BJ (cell line): Measurements from ENCODE around the gene DPP7. TPM values are rescaled to one million over a fixed set of nuclear protein-coding genes. Genes with fewer than 3 reads are reported as not detected.

Source experiments
- CTCF ChIA-PET: fragments of 350-600 bp; formaldehyde crosslinking; extraction: SDS; loops from one replicate; lab custom pipeline; 2021; ENCODE audit warnings: antibody characterized with exemption, inconsistent platforms; lab: Yijun Ruan, JAX
- POLR2A ChIA-PET: fragments of 300-600 bp; sonication (Branson Sonifier 250); formaldehyde crosslinking; extraction: SDS; loops from one replicate; lab custom pipeline; 2021; ENCODE audit warnings: antibody characterized with exemption; lab: Charles Lee
- DNase-seq: peaks from one replicate; pipeline ENCODE4 v3.0.0-alpha.2; 2011; ENCODE audit warnings: low read depth
- H3K27me3 ChIP-seq: 2 replicates; pipeline ENCODE4 v1.6.0; 2011; ENCODE audit warnings: low read length; ENCODE audit not compliant: control insufficient read depth, insufficient read depth
- H3K36me3 ChIP-seq: 2 replicates; pipeline ENCODE4 v1.5.1; 2011; ENCODE audit warnings: low read length; ENCODE audit not compliant: control insufficient read depth, insufficient read depth
- H3K4me3 ChIP-seq: 2 replicates; pipeline ENCODE4 v1.5.1; 2011; ENCODE audit warnings: low read depth, mild to moderate bottlenecking, control low read depth, low read length
- CTCF ChIP-seq: IDR thresholded peaks from 2 replicates; pipeline ENCODE4 v1.5.1; 2011; ENCODE audit warnings: low read depth, mild to moderate bottlenecking, control low read depth, inconsistent platforms, low read length, moderate library complexity; ENCODE audit not compliant: insufficient read depth
- polyA minus RNA-seq: library from RNA; depleted of rRNA, polyadenylated mRNA; stranded (reverse); fragments of >200 nt; gene quantifications from 2 replicates; pipeline ENCODE4 v1.2.3, GENCODE V29; 2011; rRNA and poly(A)+ RNA removed
- polyA plus RNA-seq: library from polyadenylated mRNA; depleted of rRNA; stranded (reverse); fragments of >200 nt; gene quantifications from 2 replicates; pipeline ENCODE4 v1.2.3, GENCODE V29; 2011; rRNA removed

Gene DPP7
- 66.7 and 94.4 TPM in 2 replicates for polyA plus RNA-seq
- polyA minus RNA-seq, result 35.7 and 70.8 TPM in 2 replicates

GRCh38 chr9:137114613-137115393 is at the start of gene DPP7:
Gene DPP7, minus strand, starts transcription at chr9:137114733. Its CDS starts 20 bp downstream, at chr9:137114713.
- CTCF ChIA-PET, result interaction anchor here (0.6 to 2.2 kb wide), 3 partner anchors 68 to 416 kb away, joined by 3 to 12 read pairs (median 3); partner anchors contain the start of gene RNF224
- Histone ChIP-seq H3K36me3 (peaks cover 10% of the 10 kb centered on the region), H3K4me3 (peak within 1 kb of the TSS; percentile 66), H3K27me3 (no peaks in the 10 kb centered on the region)
- DNase-seq, result no peak
- POLR2A ChIA-PET, result no interaction called here
- TF ChIP-seq CTCF, result no peak

- CTCF ChIA-PET, result interaction anchor here (1.0 to 1.2 kb wide), 2 partner anchors 13 to 93 kb away, joined by 3 to 5 read pairs; partner anchors contain the start of gene SAPCD2
- no peak for DNase-seq
- H3K36me3 ChIP-seq, result no peaks in the 10 kb centered on the region
- POLR2A ChIA-PET, result no interaction called here
- no peak for TF ChIP-seq CTCF
- H3K4me3 ChIP-seq, result no peak overlapping the region
- H3K27me3 ChIP-seq, result peaks cover 30% of the 10 kb centered on the region
These were observed 49.3 kb upstream of the DPP7 start for GRCh38 chr9:137163805-137164204.

GRCh38 chr9:137163365-137163715 is 48.8 kb upstream of the DPP7 start:
- DNase-seq, result no peak
- no peak for TF ChIP-seq CTCF
- ChIA-PET POLR2A (no interaction called here), CTCF (interaction anchor here (1.0 to 1.2 kb wide), 2 partner anchors 13 to 92 kb away, joined by 3 to 5 read pairs; partner anchors contain the start of gene SAPCD2)
- Histone ChIP-seq H3K4me3 (peak overlapping the region; percentile 40), H3K27me3 (peaks cover 29% of the 10 kb centered on the region), H3K36me3 (no peaks in the 10 kb centered on the region)

GRCh38 chr9:137162505-137163364 is 48.2 kb upstream of the DPP7 start:
- DNase-seq, result no peak
- TF ChIP-seq CTCF, result peak; percentile 21; the same call in 1 of the 2 replicates
- Histone ChIP-seq H3K4me3 (peak overlapping the region; percentile 40), H3K36me3 (no peaks in the 10 kb centered on the region), H3K27me3 (peaks cover 33% of the 10 kb centered on the region)
- CTCF ChIA-PET, result interaction anchor here (1.0 to 1.2 kb wide), 2 partner anchors 64 to 92 kb away, joined by 3 to 4 read pairs; partner anchors contain the start of gene SAPCD2
- POLR2A ChIA-PET, result no interaction called here
